ENCODE measurements around the gene OR10A6.

Gene OR10A6

DNA sequence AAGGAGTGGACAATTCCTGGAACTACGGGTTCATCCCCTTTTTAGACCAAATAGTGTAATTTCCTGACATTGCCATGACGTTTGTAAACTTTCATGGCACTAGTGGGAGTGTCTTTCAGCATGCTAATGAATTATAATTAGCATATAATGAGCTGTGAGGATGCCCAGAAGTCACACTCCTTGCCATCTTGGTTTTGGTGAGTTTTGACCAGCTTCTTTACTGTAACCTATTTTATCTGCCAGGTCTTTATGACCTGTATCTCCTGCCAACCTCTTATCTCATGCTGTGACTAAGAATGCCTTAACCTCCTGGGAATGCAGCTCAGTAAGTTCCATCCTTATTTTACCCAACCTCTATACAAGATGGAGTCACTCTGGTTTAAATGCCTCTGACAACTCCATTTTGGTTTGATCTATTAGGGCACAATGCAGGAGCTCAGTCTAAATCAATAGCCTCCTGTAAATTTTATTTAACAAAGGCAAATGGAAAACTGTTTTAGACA is 20.7 kb downstream of the OR10A6 start:
- DNase-seq (ENCODE audit: low spot score): no peak

DNA sequence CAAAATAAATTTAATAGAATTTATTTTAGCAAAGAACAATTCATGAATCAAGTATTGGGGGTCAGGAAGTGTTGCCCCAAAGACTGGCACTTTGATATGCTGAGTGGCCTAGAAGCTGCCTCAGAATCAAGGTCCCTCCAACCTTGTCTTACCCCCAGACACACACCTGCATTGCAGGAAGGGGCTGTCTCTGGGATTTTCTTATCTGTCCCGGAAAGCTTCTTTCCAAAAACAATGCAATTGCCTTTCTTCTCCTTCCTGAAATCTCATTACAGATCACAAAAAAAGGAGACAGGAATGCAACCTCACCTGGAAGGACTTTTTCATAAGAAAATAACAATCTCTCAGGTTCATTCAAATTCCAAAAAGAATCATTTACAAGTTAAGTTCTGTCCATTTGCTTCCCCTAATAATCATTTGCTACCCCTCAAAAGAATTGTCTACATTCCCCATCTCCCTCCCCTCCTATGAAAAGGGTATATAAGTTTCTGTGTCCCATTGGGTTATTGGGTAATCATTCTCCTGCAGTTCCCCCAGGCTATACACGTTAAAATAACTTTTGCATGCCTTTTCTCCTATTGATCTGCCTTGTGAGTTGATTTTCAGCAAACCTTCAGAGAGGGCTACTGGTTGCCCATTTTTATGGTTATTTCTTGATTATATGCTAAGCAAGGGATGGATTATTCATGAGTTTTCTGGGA is 21.3 kb downstream of the OR10A6 start:
- no peak for DNase-seq (ENCODE audit: low spot score)

DNA sequence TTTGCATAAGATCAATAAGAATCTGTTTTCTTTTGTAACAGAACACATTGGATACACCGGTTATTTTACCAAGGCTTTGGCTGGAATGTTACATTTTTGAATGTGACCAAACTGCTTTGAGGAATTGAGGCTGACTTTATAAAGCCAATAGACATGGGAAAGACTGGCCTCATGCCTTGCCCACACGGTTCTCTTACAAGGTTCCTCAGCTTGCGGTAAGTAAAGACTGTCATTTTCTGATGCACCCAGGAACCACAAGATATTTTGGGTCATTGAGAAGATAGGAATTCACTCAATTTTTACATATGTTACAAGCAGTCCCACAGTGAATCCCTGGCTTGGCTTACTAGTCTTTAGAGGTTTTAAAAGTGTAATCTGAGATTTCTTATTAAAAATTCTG is 23.9 kb downstream of the OR10A6 start:
- DNase-seq (ENCODE audit: low spot score): no peak

DNA sequence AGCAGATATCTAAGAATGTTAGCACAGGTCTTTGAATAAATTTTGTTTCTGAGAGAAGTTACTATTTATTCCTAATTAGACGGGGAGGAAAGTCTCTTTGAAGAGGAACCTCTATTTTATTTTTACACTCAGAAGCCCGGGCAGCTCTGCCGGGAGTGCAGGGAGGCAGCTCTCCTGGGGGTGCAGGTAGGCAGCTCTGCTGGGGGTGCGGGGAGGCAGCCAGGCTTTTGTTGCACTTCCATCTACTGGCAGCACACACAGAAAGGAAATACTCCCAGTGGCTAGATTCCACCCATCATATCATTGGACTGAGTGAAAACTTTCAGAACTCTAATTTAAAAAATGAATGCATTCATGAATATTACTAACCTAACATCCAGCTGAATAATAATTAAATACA is 24.6 kb downstream of the OR10A6 start:
- DNase-seq (ENCODE audit: low spot score): no peak

- DNase-seq (ENCODE audit: low spot score): no peak
Observed at GRCh38 chr11:7905961-7906429, 25.1 kb downstream of the OR10A6 start.

DNA sequence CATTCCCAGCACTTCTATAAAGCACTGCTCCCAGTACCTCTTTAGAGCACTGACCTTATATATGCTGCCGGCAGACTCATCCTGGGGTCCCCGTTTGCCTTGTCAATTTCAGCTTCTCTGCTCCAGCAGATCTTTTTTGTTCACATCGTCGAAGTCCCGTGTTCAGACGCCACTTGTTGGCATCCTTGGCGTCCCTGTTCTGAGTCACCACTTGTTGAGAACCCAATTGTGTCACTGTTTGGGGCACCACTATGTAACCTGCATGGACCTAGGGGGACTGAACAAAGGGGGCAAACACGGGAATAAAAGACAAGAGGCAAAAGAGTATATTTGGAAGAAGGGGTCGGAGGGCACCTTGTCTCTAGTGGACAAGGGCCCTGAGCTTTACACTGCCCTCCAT is 25.5 kb downstream of the OR10A6 start:
- DNase-seq (ENCODE audit: low spot score): no peak

DNA sequence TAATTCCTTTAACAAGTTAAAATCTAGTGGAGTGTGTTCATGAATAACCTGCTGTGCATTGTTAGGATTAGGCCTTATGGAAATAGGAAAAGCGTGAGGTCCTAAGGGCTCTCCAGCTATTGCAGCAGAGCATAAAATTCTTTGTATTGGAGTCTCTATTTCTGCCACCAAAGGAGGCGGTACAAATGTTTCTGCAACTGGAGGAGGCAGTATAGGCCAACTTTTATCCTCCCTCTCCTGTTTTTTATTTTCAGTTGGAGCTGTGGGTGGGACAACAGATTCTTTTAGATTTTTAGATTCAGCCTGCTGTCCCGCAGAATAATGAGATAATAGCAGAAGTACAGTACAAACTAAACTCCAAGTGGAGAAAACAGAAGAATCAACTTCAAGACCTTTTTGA is 26.2 kb downstream of the OR10A6 start:
- no peak for DNase-seq (ENCODE audit: low spot score)

GRCh38 chr11:7903940-7904339 is 27.1 kb downstream of the OR10A6 start:
- no peak for DNase-seq (ENCODE audit: low spot score)

GRCh38 chr11:7901319-7901854 is 29.7 kb downstream of the OR10A6 start:
- DNase-seq (ENCODE audit: low spot score): no peak

- DNase-seq (ENCODE audit: low spot score): no peak
Observed at GRCh38 chr11:7900686-7901085, 30.4 kb downstream of the OR10A6 start.

DNA sequence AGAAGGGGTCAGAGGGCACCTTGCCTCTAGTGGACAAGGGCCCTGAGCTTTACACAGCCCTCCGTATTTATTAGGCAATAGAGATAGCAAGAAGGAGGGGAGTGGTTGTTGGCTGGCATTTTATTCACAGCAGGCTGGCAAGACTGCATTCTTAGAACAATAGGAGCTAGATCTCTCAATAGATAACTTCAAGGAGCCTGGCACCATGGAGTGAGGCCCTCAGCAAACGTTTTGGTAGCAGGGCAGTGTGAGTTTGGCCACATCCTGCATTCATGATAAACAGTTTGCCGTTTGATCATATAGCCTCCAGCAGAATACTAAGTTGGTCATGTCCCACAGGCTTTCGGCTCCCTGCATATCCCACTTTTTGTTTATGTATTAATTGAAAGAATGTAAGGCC is 31.6 kb downstream of the OR10A6 start:
- no peak for DNase-seq (ENCODE audit: low spot score)

GRCh38 chr11:7898666-7899283 is 32.3 kb downstream of the OR10A6 start:
- DNase-seq (ENCODE audit: low spot score): no peak

GRCh38 chr11:7896009-7896785 is 34.9 kb downstream of the OR10A6 start:
- DNase-seq (ENCODE audit: low spot score): no peak

GRCh38 chr11:7894251-7894650 is 36.8 kb downstream of the OR10A6 start:
- no peak for DNase-seq (ENCODE audit: low spot score)

- no peak for DNase-seq (ENCODE audit: low spot score)
Observed at GRCh38 chr11:7893796-7894195, 37.3 kb downstream of the OR10A6 start.

GRCh38 chr11:7892840-7893254 is 38.2 kb downstream of the OR10A6 start:
- peak; percentile 47 for DNase-seq (ENCODE audit: low spot score)

DNA sequence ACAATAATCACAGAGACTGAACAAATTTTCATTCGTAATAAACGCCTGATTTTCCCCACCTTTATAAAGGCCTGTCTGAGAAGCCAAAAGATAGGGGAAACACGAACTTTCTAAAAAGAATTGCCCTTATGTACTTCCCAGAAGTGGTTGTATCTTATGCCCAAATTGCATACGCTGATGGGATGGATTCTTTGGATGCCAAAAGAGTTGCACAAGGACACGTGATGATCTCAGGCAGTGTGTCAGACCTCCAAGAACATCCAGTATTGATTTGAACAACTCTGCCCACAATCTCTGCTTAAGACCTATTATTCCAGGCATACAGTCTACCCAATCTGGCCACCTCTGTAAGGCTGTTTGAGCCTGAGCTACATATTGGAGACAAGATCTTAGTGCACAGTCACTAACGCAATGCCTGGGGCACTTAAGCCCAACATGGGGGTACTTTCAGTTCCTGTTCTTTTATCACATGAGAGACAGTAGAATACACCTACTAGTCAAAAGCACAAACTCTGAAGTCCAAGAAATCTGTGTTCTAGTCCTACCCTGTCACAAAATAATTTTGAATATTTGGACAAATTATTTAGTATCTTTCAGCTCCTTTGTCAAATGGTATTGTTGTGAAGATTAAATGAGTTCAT is 38.9 kb downstream of the OR10A6 start:
- DNase-seq (ENCODE audit: low spot score): no peak

DNA sequence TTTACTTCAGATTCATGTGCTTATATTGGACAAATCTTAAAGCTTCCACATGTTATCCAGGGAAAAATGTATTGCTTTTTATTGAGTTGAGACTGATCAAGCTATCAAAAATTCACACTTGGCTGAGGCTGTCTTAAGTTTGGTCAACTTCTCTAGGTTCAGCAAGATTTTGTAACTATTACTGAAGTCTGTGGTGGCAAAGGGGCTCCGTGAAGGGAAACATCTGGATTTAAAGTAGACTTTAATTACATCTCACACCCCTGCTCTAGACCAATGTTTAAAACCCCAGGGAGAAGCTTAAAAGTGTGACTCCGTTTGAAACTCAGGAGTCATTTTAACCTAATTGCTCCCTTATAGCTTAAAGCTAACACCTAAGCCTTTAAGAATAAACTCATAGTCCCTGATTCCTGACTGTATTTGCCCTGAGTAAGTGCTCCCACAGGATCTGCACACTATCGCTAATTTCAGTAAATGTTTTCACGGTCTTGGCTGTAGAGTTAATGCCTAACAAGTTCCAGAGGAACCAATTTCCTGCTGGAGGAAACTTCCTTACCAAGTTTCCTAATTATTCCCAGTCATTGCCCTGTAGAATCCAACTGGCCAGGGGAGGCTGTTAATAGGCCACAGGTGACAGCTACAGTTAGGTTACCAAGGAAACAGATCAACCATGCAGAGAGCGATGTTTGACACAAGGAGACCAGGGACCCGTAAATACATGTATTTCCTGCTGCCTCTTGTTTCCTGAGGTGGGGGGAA is 40.5 kb downstream of the OR10A6 start:
- no peak for DNase-seq (ENCODE audit: low spot score)

GRCh38 chr11:7889985-7890384 is 41.1 kb downstream of the OR10A6 start:
- DNase-seq (ENCODE audit: low spot score): no peak

DNA sequence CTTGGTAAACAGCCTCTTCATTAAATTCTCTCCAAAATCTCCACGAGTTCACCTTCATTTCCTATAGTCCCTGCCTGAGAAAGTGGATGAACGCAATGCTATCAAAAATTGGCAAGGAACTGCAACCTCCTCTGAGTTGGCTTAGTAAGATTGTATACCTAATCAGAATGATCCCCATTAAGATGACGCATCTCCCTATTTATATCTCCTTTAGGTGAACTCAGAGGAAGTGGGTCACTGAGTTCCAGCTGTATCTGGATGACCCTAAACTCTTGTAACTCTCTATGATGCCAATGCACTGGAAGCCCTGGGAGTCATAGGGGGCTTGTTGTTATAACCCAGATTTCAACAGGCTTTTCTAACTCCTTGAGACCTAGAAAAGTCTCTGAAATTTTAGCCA is 48.2 kb downstream of the OR10A6 start:
- no peak for DNase-seq (ENCODE audit: low spot score)

Measured in HuH-7 (cell line).